Stimulated activated CD8-positive, alpha-beta memory T cell treated with anti-CD3 and anti-CD28 coated beads, Interleukin-12 subunit alpha, Interleukin-12 subunit beta, amount 100 ng/mL, for 4 hours (primary cell): Measurements from ENCODE around the gene FRAS1.
"Not testable (repeated sequence)": the region's sequence is repeated elsewhere in the genome, so short reads cannot be mapped to it uniquely, and the experiment has no call there.

Source experiments
- DNase-seq: peaks from one replicate; pipeline ENCODE4 v3.0.0-alpha.2; 2020; ENCODE audit warnings: low read depth

Gene FRAS1

DNA sequence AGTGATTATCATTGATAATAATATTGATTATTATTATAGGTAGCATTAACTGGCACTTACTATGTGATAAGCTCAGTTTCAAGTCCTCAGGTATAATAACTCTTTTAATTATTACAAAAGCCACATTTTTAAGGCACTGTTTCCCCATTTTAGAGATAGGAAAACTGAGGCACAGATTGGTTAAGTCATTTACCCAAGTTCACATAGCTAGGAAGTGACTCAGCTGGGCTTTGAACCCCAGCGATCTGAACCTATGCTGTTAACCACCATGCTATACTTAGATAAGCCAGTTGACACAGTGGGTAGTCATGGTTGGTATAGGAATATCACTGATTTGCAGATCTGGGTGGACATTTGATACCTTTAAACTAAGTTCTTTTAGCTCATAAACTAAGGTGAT is 110.4 kb downstream of the FRAS1 start:
- DNase-seq, result no peak

GRCh38 chr4:78168029-78168428 is 110.9 kb downstream of the FRAS1 start:
- no peak for DNase-seq

- no peak for DNase-seq
Measured at GRCh38 chr4:78169728-78170127, 112.6 kb downstream of the FRAS1 start.

GRCh38 chr4:78171482-78171881 is 114.4 kb downstream of the FRAS1 start:
- no peak for DNase-seq

- no peak for DNase-seq
Measured at GRCh38 chr4:78174891-78175290, 117.8 kb downstream of the FRAS1 start.

DNA sequence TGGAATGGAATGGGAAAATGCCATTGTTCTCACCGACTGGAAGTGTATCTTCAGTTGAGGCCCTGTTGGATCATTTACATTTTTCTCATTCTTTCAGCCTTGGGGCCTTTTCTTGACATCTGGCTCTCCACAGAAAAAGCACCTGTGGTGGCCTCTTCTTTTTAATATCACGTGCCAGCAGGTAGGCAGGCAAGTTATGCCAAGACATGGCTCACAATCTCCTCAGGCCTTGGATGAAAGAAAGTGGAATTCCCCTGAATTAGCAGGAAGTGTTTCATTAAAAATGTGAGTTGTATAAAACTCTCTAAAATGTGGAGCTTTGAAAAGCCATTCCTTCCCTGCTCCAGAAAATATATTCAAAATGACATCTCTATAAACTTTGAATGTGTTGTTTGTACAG is 122.1 kb downstream of the FRAS1 start:
- DNase-seq, result no peak

GRCh38 chr4:78181681-78182234 is 124.6 kb downstream of the FRAS1 start:
- DNase-seq, result not testable (repeated sequence)

GRCh38 chr4:78184584-78184983 is 127.5 kb downstream of the FRAS1 start:
- DNase-seq, result no peak

DNA sequence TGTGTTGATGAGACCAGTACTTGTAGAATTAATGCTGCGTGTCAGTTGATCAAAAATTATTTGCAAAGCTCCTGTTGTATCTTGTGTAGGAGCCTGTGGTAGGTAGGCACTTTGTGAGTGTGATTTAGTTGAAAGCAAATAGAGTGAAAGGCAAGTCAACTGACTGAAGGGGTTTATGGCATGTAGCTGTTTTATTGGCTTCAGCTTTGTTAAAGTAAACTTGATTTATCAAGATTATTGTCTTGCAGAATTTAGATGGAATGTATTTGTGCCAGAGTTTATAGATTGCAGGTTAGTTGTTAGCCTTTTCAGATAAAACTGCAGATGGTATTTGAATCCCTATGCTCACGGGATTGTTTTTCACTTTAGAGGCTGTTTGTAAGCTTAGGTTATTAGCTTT is 128.0 kb downstream of the FRAS1 start:
- no peak for DNase-seq

DNA sequence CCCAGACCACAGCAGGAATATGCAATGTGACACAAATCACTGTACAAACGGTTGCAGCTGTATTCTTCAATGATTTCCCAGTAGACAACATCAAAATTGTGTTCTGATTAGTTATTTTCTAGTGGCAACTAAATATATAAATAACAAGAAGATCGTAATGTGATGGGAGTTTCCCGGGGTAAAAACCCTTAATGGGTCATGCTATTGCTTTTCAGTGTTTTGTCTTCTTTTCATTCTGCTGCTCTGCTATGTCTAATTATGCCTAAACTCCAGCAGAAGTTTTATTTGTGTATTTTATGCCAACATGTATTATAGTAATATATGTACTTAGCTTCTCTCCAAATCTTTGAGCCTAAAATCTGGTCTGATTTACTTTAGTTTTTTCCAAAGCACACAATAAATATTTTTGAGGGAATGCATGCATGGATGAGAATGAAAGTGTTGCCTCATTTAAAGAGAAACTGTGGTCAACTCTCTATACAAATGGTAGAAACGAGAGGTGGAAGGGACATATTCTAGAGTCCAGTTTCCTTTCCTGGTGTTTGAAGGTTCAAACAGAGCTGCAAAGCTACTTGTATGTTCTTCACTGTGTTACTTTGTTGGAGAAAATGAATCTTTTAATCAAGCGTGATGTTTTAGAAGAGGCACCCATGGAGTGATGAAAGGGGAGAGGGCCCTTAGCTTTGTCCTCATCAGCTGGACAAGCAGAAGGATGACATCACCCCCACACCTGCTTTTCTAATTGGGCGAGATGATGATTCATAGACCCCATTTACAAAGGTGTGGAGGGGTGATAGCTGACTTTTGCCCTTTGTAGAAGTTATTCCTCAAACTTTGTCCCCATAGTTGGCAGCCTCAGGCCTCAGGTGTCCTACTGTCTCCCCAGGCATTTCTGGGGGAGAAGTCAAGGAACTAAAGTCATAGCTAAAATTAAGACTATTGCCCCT is 129.7 kb downstream of the FRAS1 start:
- no peak for DNase-seq

- no peak for DNase-seq
Measured at GRCh38 chr4:78190068-78190467, 132.9 kb downstream of the FRAS1 start.

- no peak for DNase-seq
Measured at GRCh38 chr4:78190595-78190994, 133.5 kb downstream of the FRAS1 start.

DNA sequence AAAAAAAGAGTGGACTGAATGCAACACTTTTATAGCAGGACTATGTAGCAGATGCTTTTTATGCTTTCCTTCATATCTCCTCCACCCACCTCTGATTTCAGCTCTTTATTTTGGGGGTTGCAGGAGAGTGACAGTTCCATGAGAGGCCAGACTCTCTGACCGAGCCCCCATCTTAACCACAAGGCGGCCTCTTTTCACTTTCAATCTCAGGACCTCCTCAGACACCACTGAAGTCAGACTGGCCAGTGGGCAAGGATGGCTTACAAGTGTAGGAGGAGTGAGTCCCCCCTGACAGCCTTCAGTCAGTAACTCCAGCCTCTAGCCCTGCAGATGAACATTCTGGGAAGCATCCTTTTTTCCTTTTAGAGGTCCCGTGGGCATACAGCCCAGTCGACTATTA is 140.8 kb downstream of the FRAS1 start:
- DNase-seq, result no peak

DNA sequence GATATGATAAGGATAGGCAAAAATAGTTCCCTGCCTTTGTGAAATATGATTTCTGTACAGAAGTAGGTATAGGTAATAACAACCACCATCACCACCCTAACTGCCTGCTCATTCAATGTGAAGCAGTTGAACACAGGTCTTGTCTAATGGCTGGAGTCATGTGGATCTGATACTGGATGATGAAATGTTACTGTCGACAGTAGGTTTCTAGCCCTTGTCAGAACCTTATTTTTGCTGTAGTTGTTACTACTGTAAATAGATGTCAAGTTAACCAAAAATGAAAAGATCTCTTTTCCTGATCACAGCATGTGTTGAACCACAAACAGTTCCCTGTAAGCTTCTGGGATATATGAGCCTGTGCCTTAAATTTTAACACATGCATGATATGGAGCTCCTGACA is 142.9 kb downstream of the FRAS1 start:
- no peak for DNase-seq

DNA sequence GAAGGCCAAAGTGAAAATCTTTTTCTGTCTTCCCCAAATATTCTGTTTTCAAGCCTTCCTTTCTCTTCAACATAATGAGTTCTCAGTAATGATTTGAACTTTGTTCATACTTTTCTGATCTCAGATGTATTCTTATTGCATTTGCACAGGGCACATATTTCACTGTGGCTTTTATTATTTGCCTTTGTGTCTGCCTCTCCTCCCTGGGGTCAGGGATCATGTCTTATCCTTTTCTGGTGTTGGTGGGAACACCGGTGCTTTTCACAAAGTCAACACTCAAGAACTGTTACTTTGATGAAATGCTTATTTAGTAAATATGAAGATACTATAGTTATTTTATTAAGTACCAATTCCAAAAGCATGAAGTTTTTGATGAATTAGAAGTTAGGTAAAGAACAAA is 143.8 kb downstream of the FRAS1 start:
- DNase-seq, result no peak

GRCh38 chr4:78204176-78204575 is 147.1 kb downstream of the FRAS1 start:
- DNase-seq, result no peak

GRCh38 chr4:78205591-78205990 is 148.5 kb downstream of the FRAS1 start:
- DNase-seq, result no peak

DNA sequence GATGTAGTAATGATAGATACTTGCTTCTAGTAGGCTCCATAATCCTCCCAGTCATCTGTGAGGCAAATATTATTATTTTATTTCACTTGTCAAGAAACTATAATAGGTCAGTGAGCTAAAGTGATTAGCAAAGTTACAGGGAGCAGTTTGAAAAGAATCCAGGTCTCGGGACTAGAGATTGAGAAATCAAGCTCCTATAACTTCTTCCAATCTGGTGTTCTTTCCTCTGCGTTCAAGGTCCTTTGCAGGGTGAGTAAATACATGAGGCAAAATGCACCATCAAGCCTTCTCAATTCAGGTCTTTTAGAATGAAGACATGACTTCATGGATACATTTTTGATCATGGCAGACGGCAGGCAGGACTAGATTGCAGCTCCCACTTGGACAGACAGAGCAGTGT is 150.4 kb downstream of the FRAS1 start:
- DNase-seq, result no peak

DNA sequence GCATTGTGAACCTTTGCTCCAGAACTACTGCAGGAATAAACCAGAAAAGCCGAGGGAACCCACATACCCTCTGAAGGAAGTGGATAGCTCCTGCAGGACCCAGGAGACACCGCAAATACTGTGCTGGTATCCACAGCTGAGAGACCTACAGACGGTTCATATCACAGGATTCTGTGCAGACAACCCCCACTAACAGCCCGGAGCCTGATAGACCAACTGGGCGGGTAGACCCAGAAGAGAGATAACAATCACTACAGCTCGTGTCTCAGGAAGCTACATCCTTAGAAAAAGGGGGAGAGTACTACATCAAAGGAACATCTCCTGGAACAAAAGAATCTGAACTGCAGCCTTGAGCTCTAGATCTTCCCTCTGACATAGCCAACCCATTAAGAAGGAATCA is 150.8 kb downstream of the FRAS1 start:
- DNase-seq, result no peak

GRCh38 chr4:78208896-78209295 is 151.8 kb downstream of the FRAS1 start:
- DNase-seq, result not testable (repeated sequence)

GRCh38 chr4:78210694-78211410 is 153.7 kb downstream of the FRAS1 start:
- DNase-seq, result no peak

- DNase-seq, result no peak
Measured at GRCh38 chr4:78213218-78213617, 156.1 kb downstream of the FRAS1 start.

- DNase-seq, result no peak
Measured at GRCh38 chr4:78214078-78214477, 157.0 kb downstream of the FRAS1 start.
